Osteoblast (primary cell): ENCODE measurements around the gene PDP2. TPM values are rescaled to one million over a fixed set of nuclear protein-coding genes. Genes with fewer than 3 reads are reported as not detected.

ENCODE experiments used
- DNase-seq: peaks from one replicate; pipeline ENCODE4 v3.0.0; 2011; ENCODE audit warnings: low spot score, mixed read lengths; ENCODE audit not compliant: insufficient read length; ENCODE audit errors: missing footprints
- H2AFZ ChIP-seq: 2 replicates; pipeline ENCODE4 v1.6.0; 2011; ENCODE audit warnings: mild to moderate bottlenecking, low read length
- H3K27ac ChIP-seq: 2 replicates; pipeline ENCODE4 v1.5.1; 2011; ENCODE audit warnings: mild to moderate bottlenecking, low read depth, low read length, moderate library complexity
- H3K27me3 ChIP-seq: 2 replicates; pipeline ENCODE4 v1.6.0; 2012; ENCODE audit warnings: mild to moderate bottlenecking, control low read depth, inconsistent platforms, low read length, moderate library complexity; ENCODE audit not compliant: insufficient read depth
- H3K36me3 ChIP-seq: 2 replicates; pipeline ENCODE4 v1.5.1; 2011; ENCODE audit warnings: mild to moderate bottlenecking, low read length, control low read depth, moderate library complexity; ENCODE audit not compliant: insufficient read depth
- H3K4me1 ChIP-seq: 2 replicates; pipeline ENCODE4 v1.5.1; 2011; ENCODE audit warnings: mild to moderate bottlenecking, low read length, control low read depth, moderate library complexity; ENCODE audit not compliant: insufficient read depth
- H3K4me2 ChIP-seq: 2 replicates; pipeline ENCODE4 v1.6.0; 2011; ENCODE audit warnings: mild to moderate bottlenecking, low read length; ENCODE audit not compliant: insufficient read depth
- H3K4me3 ChIP-seq: fragments of 200-600 bp; sonication (generic); 3 replicates; pipeline ENCODE4 v1.5.1; 2012; ENCODE audit warnings: mild to moderate bottlenecking, low read length, inconsistent platforms; ENCODE audit not compliant: insufficient read depth
- H3K79me2 ChIP-seq: 2 replicates; pipeline ENCODE4 v1.6.0; 2012; ENCODE audit warnings: mild to moderate bottlenecking, low read length, control low read depth, inconsistent platforms; ENCODE audit not compliant: insufficient read depth
- H3K9me3 ChIP-seq: 2 replicates; pipeline ENCODE4 v1.5.1; 2011; ENCODE audit warnings: low read depth, low read length, control low read depth
- H4K20me1 ChIP-seq: 2 replicates; pipeline ENCODE4 v1.6.0; 2012; ENCODE audit warnings: mild to moderate bottlenecking, low read length, control low read depth; ENCODE audit not compliant: insufficient read depth
- total RNA-seq: library from RNA; depleted of rRNA; stranded (reverse); fragments of >200 nt; gene quantifications from 2 replicates; pipeline ENCODE4 v1.2.3, GENCODE V29; 2012
- TF ChIP-seq, protein P1 (sequence below): IDR thresholded peaks from 2 replicates; pipeline ENCODE4 v1.5.1; 2011; ENCODE audit warnings: mild to moderate bottlenecking, low read depth, low read length, moderate library complexity; ENCODE audit errors: extremely low read depth

PDP2 gene
- total RNA-seq, 1 donor = 13.8 TPM

DNA sequence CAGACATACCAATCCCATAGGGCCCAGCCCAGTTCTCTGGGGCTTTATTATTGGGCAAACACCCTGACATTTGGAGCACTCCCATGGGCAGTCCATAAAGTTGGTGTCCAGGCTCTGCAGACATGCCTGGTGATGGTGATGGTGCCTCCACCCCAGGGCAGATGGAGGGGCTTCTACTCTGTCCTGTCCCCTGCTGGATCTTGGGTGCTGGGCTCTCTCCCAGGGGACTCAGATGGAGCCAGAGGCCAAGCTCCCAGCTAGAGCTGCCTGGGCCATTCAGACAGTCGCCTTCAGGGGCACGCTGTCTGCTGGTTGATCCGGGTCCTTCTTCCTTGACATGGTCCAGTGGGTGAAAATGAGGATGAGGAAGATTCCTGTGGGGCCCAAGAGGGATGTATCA is 27.8 kb downstream of the PDP2 start:
- H2AFZ ChIP-seq = no peak overlapping the region
- no peak overlapping the region for H3K27ac ChIP-seq
- H3K4me1 ChIP-seq = peaks cover 3% of the 10 kb centered on the region
- no peaks in the 10 kb centered on the region for H3K9me3 ChIP-seq
- no peaks in the 10 kb centered on the region for H3K79me2 ChIP-seq
- no peaks in the 10 kb centered on the region for H3K36me3 ChIP-seq
- no peak overlapping the region for H3K4me3 ChIP-seq
- no peaks in the 10 kb centered on the region for H4K20me1 ChIP-seq
- TF ChIP-seq, protein P1, sequence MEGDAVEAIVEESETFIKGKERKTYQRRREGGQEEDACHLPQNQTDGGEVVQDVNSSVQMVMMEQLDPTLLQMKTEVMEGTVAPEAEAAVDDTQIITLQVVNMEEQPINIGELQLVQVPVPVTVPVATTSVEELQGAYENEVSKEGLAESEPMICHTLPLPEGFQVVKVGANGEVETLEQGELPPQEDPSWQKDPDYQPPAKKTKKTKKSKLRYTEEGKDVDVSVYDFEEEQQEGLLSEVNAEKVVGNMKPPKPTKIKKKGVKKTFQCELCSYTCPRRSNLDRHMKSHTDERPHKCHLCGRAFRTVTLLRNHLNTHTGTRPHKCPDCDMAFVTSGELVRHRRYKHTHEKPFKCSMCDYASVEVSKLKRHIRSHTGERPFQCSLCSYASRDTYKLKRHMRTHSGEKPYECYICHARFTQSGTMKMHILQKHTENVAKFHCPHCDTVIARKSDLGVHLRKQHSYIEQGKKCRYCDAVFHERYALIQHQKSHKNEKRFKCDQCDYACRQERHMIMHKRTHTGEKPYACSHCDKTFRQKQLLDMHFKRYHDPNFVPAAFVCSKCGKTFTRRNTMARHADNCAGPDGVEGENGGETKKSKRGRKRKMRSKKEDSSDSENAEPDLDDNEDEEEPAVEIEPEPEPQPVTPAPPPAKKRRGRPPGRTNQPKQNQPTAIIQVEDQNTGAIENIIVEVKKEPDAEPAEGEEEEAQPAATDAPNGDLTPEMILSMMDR = no peak
- H3K4me2 ChIP-seq = no peak overlapping the region
- peaks cover 19% of the 10 kb centered on the region for H3K27me3 ChIP-seq
- peak; percentile 61 for DNase-seq

DNA sequence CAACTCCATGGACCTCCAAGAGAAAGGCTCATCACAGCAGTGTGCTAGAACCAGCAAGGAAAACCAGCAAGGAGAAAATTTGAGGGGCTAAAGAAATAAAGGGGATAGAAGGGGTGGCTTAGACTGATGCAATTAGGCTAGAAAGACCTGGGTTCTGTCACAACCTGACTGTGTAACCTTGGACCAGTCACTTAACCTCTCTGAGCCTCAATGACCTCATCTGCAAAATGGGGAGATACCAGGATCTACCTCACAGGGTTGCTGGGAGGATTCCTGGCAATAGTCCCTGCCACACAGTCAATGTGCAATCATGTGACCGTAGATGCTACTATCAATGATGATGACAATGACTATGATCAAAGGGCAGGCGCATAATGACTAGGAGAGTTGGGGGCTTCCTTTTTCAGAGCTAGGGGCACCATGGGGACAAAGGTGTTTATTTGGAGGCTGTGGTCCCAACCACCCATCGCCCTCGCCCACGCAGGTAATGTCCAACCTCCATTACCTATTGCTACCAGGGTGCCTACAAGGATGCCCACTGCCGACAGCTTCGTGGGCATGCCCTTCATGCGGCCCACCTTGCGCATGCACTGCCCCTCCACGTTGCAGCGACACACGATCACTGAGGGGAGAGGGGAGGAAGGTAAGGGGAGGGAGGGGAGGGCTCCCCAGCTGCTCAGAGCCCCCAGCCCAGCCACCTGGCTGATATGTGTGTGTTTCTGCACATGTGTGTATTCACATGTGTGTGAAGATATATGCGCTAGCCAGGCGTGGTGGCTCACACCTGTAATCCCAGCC is 28.6 kb downstream of the PDP2 start:
- Histone ChIP-seq H3K4me3 (no peak overlapping the region), H3K4me1 (no peaks in the 10 kb centered on the region), H3K27me3 (peaks cover 19% of the 10 kb centered on the region), H4K20me1 (no peaks in the 10 kb centered on the region), H3K79me2 (no peaks in the 10 kb centered on the region), H3K36me3 (no peaks in the 10 kb centered on the region), H3K4me2 (no peak overlapping the region), H3K27ac (no peak overlapping the region), H3K9me3 (no peaks in the 10 kb centered on the region), H2AFZ (no peak overlapping the region)
- no peak for DNase-seq
- TF ChIP-seq, protein P1 = no peak

- Histone ChIP-seq H3K4me1 (no peaks in the 10 kb centered on the region), H3K27ac (no peak overlapping the region), H3K9me3 (no peaks in the 10 kb centered on the region), H3K4me3 (no peak overlapping the region), H3K27me3 (peaks cover 29% of the 10 kb centered on the region), H2AFZ (no peak overlapping the region), H3K36me3 (no peaks in the 10 kb centered on the region), H4K20me1 (no peaks in the 10 kb centered on the region), H3K4me2 (no peak overlapping the region), H3K79me2 (no peaks in the 10 kb centered on the region)
- TF ChIP-seq, protein P1 = no peak
- peak; percentile 69 for DNase-seq
Measured at GRCh38 chr16:66910175-66910940, 30.0 kb downstream of the PDP2 start.

GRCh38 chr16:66911112-66911511 is 30.8 kb downstream of the PDP2 start:
- H4K20me1 ChIP-seq = no peaks in the 10 kb centered on the region
- no peak overlapping the region for H2AFZ ChIP-seq
- H3K36me3 ChIP-seq = no peaks in the 10 kb centered on the region
- peak; percentile 86 for DNase-seq
- H3K27me3 ChIP-seq = peaks cover 30% of the 10 kb centered on the region
- no peaks in the 10 kb centered on the region for H3K79me2 ChIP-seq
- TF ChIP-seq, protein P1 = no peak
- H3K27ac ChIP-seq = no peak overlapping the region
- no peaks in the 10 kb centered on the region for H3K9me3 ChIP-seq
- no peaks in the 10 kb centered on the region for H3K4me1 ChIP-seq
- H3K4me3 ChIP-seq = no peak overlapping the region
- H3K4me2 ChIP-seq = no peak overlapping the region
